Amniotic stem cell (primary cell): ENCODE results near the gene TRIM29.

ENCODE experiments used
- DNase-seq: peaks from one replicate; lab custom pipeline; 2025; lab: John Stamatoyannopoulos, UW

The TRIM29 gene

GRCh38 chr11:120097721-120098385 lies 40.1 kb downstream of the TRIM29 start:
- no peak for DNase-seq

DNA sequence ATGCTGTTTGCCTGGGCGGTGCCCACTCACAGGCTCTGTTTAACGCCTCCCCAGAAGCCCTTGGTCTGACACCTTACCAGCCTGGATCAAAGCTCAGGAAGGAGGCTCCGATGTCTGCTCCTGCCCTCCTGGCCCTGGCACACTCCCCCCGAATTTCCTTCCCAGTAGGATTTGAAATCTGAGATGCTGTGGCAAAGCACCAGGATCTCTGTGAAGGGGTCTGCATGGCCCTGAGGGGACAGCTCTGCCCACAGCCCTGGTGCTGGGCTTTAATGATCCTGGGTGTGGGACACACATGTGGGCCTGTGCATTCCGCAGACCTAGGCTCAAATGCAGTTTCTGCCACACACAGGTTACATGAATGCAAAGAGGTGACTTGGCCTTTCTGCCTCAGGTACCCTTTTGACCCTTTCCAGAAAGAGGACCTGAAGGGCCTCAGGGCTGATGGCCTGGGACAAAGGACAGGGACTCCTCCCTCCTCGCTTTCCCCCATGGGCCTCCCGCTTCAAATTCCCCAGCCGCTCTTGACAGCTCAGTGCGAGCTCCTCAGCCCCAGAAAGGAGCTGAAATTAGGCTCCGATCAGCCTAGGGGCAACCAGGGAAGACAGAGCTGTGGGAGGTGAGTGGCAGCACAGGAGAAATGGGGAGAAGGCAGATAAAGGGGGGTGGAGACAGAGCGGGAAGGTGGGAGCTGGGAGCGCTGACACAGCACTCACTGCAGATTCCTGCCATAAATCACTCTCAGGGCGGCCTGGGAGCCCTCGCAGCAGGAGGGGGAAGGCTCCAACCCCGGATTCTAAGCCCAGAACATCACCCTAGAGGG lies 41.3 kb downstream of the TRIM29 start:
- DNase-seq: no peak

DNA sequence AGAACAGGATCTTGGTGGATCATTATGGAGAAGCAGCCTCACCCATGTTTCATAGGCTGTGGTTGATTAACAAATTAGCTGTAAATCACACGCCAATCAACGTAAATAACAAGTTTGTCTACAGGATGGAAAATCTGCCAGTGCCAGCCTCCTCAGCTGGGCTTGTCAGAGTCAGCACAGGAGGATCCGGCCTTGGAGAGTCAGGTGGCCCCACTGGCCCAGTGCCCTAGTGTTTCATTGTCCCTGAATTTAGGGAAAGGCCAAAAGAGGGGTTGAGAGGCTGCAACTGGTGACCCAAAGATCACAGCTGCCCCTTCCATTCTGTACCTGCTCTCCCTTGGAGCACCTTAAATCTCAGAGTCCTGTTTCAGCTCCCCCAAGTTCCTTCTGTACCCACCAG lies 42.4 kb downstream of the TRIM29 start:
- no peak for DNase-seq

DNA sequence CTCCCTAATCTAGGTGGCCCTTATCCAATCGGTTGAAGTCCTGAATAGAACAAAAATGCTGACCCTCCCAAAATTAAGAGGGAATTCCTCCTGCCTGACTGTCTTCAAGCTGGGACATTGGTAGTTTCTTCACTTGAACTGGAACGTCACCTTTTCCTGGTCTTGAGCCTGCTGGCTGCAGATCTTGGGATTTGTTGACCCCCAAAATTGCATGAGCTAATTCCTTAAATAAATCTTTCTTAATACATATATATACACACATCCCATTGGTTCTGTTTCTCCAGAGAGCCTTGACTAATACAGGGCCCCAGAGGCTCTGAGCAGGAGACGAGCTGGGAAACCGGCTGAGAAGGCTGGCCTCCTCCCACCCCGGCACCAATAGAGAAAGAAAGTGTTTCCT lies 46.2 kb downstream of the TRIM29 start:
- DNase-seq: no peak

DNA sequence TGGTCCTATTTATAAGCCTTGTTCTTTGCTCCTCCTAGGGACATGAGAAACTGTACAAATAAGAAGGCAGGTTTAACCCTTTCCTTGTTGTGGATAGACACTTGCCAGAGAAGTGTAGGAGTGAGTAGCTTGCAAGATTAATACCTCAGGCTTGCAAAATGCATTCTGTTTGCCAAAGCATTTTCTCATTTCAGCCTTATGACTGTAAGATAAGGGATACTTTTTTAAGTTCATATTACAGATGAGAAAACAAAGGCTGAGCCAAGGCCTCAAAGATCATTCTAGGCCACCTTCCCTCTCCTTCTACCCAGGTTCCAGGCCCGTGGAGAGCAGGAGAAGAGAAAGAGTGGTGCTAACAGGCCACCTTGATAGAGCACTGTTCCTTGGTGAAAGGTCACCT lies 46.8 kb downstream of the TRIM29 start:
- DNase-seq: no peak

- no peak for DNase-seq
These were observed 47.5 kb downstream of the TRIM29 start for GRCh38 chr11:120090411-120090810.

- DNase-seq: no peak
These were observed 48.6 kb downstream of the TRIM29 start for GRCh38 chr11:120089036-120090001.

GRCh38 chr11:120088056-120088455 lies 49.9 kb downstream of the TRIM29 start:
- no peak for DNase-seq

GRCh38 chr11:120086651-120087050 lies 51.3 kb downstream of the TRIM29 start:
- no peak for DNase-seq

DNA sequence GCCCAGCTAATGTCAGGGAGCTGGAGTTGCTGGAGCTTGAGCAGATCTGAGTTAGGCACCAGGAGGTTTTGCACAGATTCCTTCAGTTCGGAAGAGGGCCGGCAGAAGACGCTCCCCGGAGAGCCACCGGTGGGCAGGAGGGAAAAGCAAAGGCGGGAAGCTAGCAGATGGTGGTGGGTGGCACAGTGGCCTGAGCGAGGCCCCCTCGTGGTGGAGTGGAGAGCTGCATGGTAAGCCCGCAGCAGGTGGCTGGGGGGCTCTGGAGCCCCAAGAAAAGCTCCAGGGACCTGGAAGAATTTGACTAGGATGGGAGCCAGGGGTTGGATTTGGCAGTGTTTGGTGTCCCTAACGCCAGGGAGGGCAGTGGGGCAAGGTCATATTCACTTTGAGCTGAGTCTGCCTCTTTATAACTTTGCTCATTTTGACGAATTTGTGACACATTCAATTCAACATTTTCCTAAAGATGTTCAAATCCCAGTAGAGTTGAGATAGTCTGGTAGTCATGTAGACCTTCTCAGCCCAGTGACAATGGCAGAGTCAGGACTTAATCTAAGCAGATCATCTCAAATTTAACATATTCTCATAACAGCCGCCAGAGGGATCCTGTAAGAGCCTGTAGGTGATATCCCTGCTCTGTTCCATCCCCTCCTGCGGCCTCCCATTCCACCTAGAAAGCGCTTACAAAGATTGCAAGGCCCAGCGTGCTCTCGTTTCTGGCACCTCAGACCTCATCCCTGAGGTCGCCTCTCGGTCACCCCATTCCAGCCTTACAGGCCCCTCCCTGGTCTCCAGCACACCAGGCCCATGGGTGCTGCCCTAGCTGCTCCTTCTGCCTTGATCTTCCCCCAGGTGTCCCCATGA lies 57.9 kb downstream of the TRIM29 start:
- no peak for DNase-seq

- DNase-seq: no peak
These were observed 59.5 kb downstream of the TRIM29 start for GRCh38 chr11:120078397-120078796.

DNA sequence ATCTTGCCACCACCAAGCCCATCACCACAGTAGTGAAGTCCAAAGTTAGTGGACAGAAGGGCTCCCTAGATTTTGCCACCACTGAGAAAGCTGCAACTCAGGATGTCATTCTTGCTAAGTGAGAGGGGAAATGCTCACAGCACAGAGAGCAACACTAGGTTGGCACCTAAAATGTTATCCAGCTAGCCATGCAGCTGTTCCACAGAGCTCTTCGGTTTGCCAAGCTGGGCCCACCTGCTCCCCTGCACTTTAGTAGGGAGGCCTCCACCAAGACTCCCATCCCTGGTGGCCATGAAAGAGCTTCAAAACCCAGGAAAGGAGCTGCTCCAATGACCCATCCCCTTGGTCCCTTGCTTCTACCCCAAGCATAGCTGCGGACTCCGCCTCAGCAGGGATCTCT lies 63.8 kb downstream of the TRIM29 start:
- DNase-seq: no peak

DNA sequence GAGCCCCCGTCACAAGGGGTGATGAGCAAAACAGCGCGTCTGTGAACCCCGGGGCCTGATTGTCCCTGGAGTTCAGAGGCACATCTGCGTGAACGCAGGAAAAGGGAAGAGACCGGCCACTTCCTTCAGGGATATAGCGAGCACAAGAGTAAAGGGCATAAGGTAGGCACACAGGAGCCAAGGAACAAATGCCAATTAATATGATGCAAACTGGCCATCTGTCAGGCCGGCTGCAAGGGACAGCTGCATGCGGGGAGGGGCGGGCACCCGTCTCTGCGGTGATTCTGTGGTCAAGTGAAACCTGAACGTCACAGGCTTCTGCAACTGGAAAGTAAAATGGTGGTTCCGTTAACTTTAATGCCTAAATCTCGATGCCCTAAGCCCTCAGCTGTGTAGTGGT lies 64.7 kb downstream of the TRIM29 start:
- no peak for DNase-seq

DNA sequence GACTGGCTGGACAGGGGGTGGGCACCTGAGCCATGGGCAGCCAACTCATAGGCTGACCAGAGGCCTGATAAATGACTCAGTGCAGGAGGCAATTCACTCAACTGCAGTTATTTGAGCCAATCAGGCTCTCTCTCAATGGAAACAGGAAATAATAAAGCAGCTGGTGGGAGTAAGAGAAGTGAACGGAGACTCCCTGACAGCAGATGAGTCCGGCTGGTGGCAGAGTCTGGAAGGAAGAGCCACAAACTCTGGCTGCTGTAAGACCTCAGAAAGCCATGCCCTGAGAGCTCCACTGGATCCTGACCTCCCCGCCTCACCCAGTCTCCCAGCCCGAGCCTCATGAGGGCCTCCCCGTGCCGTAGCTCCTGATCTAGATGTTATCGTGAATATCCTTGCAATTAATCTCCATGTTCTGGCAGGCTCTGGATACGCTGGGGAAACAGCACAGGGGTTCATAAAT lies 69.8 kb downstream of the TRIM29 start:
- no peak for DNase-seq

- DNase-seq: no peak
These were observed 70.3 kb downstream of the TRIM29 start for GRCh38 chr11:120067438-120068113.

DNA sequence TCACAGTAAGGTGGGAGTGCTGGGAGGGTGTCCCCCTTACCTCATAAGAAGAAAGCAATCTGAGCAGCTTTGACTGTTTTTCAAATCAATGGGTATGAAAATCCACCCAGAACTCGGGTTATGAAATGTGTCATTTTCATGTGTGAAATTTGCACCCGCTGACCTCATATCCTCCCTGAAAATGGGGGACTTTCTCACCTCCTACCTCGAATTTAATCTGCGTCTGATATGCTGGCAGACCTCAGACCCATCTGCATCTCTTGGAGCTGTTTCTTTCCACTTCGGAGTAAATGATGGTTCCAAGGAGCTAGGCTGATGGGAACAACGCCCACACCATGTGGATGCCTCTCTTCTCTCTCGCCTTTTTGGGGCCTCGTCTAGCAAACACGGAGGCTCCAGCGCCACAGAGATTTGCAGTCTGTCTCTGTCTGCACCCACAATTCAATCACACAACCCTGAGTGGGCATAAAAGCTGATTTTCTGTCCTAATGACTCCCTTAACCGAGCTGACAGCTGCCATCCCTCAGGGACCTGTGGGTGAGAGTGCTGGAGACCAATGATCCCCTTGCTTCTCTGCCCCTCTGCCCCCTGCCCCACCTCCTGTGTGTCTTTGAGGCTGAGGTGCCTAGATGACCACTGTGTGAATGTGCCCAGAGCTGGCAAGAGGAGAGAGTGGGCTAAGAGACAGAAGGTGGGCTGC lies 71.0 kb downstream of the TRIM29 start:
- no peak for DNase-seq

DNA sequence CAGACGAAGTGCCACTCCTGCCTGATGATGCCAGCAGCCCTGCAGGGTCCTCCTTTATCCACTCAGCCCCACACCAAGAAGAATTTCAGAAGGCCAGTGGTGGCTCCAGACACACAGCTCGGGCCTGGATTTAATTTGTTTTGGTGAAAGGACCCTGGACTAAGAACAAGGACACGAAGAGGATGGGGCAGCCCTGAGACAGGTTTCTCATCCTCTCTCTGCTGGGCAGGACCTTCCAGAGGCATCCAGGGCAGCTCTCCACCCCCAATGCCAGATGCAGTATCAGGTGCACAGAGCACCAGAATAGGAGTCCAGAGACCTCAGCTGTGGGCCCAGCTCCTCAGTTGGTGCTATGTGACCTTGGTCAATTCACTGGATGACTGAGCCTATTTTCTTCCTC lies 72.0 kb downstream of the TRIM29 start:
- DNase-seq: no peak

DNA sequence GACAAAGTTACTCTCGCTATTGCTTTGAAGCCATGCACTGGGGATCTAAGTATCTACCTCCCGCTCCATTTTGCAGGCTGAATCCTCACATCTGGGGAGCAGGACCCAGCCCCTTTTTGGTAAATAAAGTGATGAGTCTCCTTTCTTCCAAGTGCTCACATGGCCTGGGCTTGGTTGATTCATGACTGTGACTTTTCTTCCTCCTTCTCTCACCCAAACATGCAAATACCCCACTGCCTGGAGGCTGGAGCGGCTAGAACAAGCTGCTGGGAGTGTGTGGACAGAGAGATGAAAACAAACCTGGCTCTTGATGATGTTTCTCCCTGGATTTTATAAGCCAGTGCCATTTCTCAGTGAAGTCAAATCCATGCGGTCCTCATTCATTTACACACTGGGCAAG lies 72.7 kb downstream of the TRIM29 start:
- no peak for DNase-seq

DNA sequence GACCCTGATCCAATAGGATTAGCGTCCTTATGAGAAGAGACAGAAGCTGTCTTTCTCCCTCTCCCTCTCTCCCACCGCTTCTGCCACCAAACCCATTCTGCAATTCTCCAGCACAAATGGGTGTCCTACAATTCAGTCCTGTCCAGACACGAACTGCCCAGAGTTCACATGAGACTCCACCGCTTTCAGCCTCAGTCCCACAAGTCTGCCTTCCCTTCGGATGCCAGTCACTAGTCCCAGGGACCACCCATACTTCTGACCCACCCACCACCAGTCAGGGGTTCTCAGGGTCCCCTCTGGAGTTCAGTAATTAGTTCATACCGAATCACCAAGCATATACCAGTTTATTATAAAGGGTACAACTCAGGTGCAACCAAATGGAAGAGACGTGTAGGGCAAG lies 73.6 kb downstream of the TRIM29 start:
- no peak for DNase-seq

DNA sequence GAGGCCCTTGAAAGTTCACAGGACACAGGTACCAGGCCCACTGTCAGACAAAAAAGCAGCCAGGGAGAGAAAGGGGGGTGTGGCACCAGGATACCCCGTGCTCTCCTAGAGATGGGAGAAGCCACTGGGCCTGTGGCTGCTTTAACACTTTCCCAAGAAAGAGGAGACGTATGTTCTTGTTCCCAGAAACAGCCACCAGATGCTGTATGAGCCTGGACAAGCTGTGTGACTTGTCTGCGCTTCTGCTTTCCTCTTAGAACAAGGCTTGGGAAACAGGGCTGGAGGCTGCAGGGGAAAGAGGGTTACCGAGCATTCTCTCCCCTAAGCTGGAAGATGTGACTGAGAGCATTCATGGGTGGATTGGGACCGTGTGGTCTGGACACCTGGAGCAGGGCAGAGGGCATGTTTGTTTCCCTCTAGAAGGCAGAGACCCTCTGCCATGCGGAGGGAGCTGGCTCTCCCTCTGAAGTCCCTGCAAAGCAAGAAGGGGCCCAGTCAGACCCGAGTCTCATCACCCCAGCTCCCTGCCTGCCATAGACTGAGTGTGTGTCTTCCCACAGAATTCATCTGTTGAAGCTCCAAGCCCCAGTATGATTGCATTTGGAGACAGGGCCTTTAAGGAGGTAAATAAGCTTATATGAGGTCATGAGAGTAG lies 74.1 kb downstream of the TRIM29 start:
- DNase-seq: no peak
